HL-60 (cell line): ENCODE data around the gene CSH1.

Source experiments
- DNase-seq, 2 experiments: peaks; one replicate each; pipeline ENCODE4 v3.0.0-alpha.2; 2010 to 2020; ENCODE audit warnings: low read depth in 1 of 2, low spot score in 1 of 2
- H3K27ac ChIP-seq: fragments of 250-450 bp; sonication (Bioruptor Pico); replicated peaks from 2 replicates; pipeline ENCODE4 v1.5.1; 2020; ENCODE audit warnings: mild to moderate bottlenecking, moderate library complexity
- H3K27me3 ChIP-seq: fragments of 250-450 bp; sonication (Bioruptor Pico); 2 replicates; pipeline ENCODE4 v1.5.1; 2021; ENCODE audit warnings: mild to moderate bottlenecking, moderate library complexity; ENCODE audit not compliant: insufficient read depth, poor library complexity, severe bottlenecking
- H3K4me3 ChIP-seq: replicated peaks from 2 replicates; pipeline ENCODE4 v1.5.1; 2011; ENCODE audit warnings: mild to moderate bottlenecking, control low read depth, low read length; ENCODE audit not compliant: insufficient read depth
- GABPA ChIP-seq: IDR thresholded peaks from 2 replicates; pipeline ENCODE4 v1.6.1; 2012; ENCODE audit warnings: low read depth
- POLR2AphosphoS5 ChIP-seq: IDR thresholded peaks from 2 replicates; pipeline ENCODE4 v1.6.1; 2012; ENCODE audit warnings: low read depth
- REST ChIP-seq: IDR thresholded peaks from 2 replicates; pipeline ENCODE4 v1.6.1; 2012; ENCODE audit warnings: low read depth; ENCODE audit not compliant: insufficient replicate concordance
- SPI1 ChIP-seq: IDR thresholded peaks from 2 replicates; pipeline ENCODE4 v1.6.1; 2012; ENCODE audit warnings: low read depth, mild to moderate bottlenecking, borderline replicate concordance
- TF ChIP-seq, protein P1 (sequence below): IDR thresholded peaks from one replicate; pipeline ENCODE4 v1.5.1; 2011; ENCODE audit warnings: low read length, control low read depth, inconsistent platforms; ENCODE audit not compliant: insufficient read depth

The CSH1 gene

DNA sequence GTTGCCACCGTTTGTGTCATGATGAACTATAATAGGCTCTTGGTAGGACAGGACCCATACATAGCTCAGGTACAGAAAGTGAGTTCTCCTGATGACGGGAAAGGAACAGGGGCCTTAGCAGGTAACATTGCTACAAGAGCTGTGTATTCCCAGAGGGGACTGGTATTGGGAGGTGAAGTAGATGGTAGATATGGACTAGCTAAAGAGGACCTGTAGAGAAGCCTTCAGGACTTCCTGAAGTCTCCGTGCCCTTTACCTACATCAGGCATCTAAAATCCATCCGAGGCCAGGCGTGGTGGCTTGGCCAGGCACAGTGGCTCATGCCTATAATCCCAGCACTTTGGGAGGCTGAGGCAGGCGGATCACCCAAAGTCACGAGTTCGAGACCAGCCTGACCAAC, 41.2 kb downstream of the CSH1 start:
- no peak for DNase-seq
- Histone ChIP-seq H3K27ac (no peak overlapping the region), H3K27me3 (no peaks in the 10 kb centered on the region), H3K4me3 (no peak overlapping the region)
- TF ChIP-seq GABPA (no peak), SPI1 (no peak), REST (no peak), POLR2AphosphoS5 (no peak)
- TF ChIP-seq, protein P1, sequence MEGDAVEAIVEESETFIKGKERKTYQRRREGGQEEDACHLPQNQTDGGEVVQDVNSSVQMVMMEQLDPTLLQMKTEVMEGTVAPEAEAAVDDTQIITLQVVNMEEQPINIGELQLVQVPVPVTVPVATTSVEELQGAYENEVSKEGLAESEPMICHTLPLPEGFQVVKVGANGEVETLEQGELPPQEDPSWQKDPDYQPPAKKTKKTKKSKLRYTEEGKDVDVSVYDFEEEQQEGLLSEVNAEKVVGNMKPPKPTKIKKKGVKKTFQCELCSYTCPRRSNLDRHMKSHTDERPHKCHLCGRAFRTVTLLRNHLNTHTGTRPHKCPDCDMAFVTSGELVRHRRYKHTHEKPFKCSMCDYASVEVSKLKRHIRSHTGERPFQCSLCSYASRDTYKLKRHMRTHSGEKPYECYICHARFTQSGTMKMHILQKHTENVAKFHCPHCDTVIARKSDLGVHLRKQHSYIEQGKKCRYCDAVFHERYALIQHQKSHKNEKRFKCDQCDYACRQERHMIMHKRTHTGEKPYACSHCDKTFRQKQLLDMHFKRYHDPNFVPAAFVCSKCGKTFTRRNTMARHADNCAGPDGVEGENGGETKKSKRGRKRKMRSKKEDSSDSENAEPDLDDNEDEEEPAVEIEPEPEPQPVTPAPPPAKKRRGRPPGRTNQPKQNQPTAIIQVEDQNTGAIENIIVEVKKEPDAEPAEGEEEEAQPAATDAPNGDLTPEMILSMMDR: no peak

- Histone ChIP-seq H3K27ac (no peak overlapping the region), H3K4me3 (no peak overlapping the region), H3K27me3 (no peaks in the 10 kb centered on the region)
- no peak for TF ChIP-seq POLR2AphosphoS5
- TF ChIP-seq, protein P1: no peak
- no peak for TF ChIP-seq REST
- no peak for TF ChIP-seq GABPA
- TF ChIP-seq SPI1: no peak
- DNase-seq: no peak
Observed at GRCh38 chr17:63854709-63855108, 41.7 kb downstream of the CSH1 start.

DNA sequence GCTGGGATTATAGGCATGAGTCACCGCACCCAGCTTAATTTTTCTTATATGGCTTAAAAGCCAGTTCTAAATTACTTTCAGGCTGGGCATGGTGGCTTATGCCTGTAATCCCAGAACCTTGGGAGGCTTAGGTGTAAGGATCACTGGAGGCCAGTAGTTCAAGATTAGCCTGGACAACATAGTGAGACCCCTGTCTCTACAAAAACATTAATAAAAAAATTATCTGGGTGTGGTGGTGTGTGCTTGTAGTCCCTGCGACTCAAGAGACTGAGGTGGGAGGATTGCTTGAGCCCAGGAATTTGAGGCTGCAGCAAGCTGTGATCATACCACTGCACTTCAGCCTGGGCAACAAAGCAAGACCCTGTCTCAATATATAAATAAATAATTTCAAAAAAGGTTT, 43.1 kb downstream of the CSH1 start:
- Histone ChIP-seq H3K27ac (no peak overlapping the region), H3K27me3 (no peaks in the 10 kb centered on the region), H3K4me3 (no peak overlapping the region)
- TF ChIP-seq SPI1: no peak
- no peak for TF ChIP-seq POLR2AphosphoS5
- no peak for TF ChIP-seq REST
- DNase-seq: no peak

DNA sequence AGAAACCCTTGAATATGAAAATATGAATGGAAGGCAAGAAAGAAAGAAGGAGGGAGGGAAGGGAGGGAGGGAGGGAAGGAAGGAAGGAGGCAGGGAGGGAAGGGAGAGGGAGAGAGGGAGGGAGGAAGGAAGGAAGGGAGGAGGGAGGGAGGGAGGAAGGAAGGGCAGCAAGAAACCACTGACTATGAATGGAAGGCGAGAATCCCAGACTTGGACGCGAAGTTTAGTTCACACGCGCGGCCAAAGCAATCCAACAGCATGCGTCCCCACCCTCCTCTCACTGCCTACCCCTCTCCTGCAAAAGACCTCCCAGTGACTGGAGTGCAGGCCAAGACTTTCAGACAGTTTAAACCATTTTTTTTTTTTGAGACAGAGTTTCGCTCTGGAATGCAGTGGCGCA, 46.0 kb downstream of the CSH1 start:
- DNase-seq: no peak
- TF ChIP-seq, protein P1: no peak
- TF ChIP-seq SPI1 (no peak), POLR2AphosphoS5 (no peak), GABPA (no peak), REST (no peak)
- Histone ChIP-seq H3K27ac (no peak overlapping the region), H3K27me3 (no peaks in the 10 kb centered on the region), H3K4me3 (no peak overlapping the region)
